Measurements from ENCODE around the gene TRAPPC5. TPM values are rescaled to one million over a fixed set of nuclear protein-coding genes. Genes with fewer than 3 reads are reported as not detected.

The TRAPPC5 gene
- polyA plus RNA-seq, 1 donor (not counting 4 experiments of a cell fraction or from before 2014, with no cell fraction given): 54.8 TPM

DNA sequence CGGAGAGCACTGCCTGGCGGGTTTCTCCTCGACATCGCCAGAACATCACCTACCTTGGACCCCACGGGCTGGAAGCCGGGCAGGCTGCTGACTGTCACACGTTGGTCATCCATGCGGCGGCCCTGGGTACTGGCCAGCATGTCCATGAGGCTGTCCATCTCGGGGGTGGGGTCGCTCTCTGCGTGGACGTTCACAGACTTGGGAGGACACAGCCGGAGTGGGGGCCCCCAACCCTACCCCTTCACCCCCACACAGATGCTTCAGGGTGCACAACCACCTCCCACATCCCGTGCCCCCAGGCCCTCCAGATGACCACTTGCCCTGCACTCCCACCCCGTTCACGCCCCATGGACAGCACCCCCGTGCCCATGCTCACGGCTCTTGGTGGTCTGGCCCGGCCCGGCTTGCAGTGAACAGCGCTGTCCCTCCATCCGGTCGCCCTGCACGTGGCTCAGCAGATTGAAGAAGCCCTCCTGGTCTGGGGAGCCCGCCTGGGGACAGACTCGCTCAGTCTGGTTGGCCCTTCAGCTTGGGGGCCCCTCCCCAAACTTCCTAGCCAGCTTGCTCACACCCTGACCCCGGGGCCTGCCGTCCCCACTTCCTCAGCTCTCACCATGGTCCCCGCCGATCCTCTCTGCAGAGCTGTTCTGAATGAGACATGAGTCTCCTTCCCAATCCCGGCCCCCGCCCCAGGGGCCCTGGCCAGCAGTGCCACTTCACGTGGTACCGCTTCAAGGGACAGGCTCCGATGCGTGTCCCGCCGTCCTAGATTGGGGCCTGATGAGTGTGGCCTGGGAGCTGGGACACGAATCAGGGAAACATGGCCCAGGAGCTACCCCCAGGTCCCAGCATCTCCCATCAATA is 48.1 kb upstream of the TRAPPC5 start:
- no peaks in the 10 kb centered on the region for H4K20me1 ChIP-seq (ENCODE audit: control insufficient read depth, extremely low read depth, insufficient read depth, low read length)
- H3K79me2 ChIP-seq (ENCODE audit: control insufficient read depth, insufficient read depth, low read length): peaks cover 39% of the 10 kb centered on the region
- H3K4me2 ChIP-seq (ENCODE audit: control insufficient read depth, extremely low read depth, insufficient read depth, low read depth, low read length): no peak overlapping the region
- H3K36me3 ChIP-seq (ENCODE audit: control insufficient read depth in 2 of 2, extremely low read depth in 1 of 2, insufficient read depth in 2 of 2, low read length in 2 of 2): peaks cover 0 to 5% of the 10 kb centered on the region in 2 experiments
- DNase-seq (ENCODE audit: low read depth, low spot score) (no peak), FAIRE-seq (no peak)
- peaks cover 15% of the 10 kb centered on the region for H3K4me1 ChIP-seq (ENCODE audit: control insufficient read depth, extremely low read depth, insufficient read depth, low read length)
- no peak overlapping the region for H3K4me3 ChIP-seq (ENCODE audit: control insufficient read depth in 2 of 3, extremely low read depth in 1 of 3, insufficient read depth in 2 of 3, low read depth in 1 of 3, low read length in 3 of 3)
- TF ChIP-seq, protein P1, sequence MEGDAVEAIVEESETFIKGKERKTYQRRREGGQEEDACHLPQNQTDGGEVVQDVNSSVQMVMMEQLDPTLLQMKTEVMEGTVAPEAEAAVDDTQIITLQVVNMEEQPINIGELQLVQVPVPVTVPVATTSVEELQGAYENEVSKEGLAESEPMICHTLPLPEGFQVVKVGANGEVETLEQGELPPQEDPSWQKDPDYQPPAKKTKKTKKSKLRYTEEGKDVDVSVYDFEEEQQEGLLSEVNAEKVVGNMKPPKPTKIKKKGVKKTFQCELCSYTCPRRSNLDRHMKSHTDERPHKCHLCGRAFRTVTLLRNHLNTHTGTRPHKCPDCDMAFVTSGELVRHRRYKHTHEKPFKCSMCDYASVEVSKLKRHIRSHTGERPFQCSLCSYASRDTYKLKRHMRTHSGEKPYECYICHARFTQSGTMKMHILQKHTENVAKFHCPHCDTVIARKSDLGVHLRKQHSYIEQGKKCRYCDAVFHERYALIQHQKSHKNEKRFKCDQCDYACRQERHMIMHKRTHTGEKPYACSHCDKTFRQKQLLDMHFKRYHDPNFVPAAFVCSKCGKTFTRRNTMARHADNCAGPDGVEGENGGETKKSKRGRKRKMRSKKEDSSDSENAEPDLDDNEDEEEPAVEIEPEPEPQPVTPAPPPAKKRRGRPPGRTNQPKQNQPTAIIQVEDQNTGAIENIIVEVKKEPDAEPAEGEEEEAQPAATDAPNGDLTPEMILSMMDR (optimal IDR thresholded peaks at IDR 0.05 in 1 of 3, IDR thresholded peaks at IDR 0.05 in 1 of 3, conservative IDR thresholded peaks at IDR 0.05 in 1 of 3; ENCODE audit: extremely low read depth in 1 of 3, insufficient read depth in 2 of 3, low read length in 3 of 3): no peak
- no peak for TF ChIP-seq EZH2 (IDR thresholded peaks at IDR 0.05; ENCODE audit: low read length)
- no peak overlapping the region for H2AFZ ChIP-seq (ENCODE audit: control insufficient read depth, low read length)
- no peak overlapping the region for H3K27ac ChIP-seq (ENCODE audit: control insufficient read depth, insufficient read depth, low read length)
- H3K27me3 ChIP-seq (ENCODE audit: control insufficient read depth, extremely low read depth, insufficient read depth, low read length): no peaks in the 10 kb centered on the region
- H3K9me3 ChIP-seq (ENCODE audit: control insufficient read depth, low read depth, low read length): no peaks in the 10 kb centered on the region
- H3K9ac ChIP-seq (ENCODE audit: control insufficient read depth, extremely low read depth, insufficient read depth, low read length): no peak overlapping the region
- dilution Hi-C loops (cut with MboI; ENCODE audit: extremely low pct_ligation_motif_present, low sequenced_read_pairs): no loop called here
- H3K9me1 ChIP-seq (ENCODE audit: control insufficient read depth, extremely low read depth, insufficient read depth, low read length): no peaks in the 10 kb centered on the region

DNA sequence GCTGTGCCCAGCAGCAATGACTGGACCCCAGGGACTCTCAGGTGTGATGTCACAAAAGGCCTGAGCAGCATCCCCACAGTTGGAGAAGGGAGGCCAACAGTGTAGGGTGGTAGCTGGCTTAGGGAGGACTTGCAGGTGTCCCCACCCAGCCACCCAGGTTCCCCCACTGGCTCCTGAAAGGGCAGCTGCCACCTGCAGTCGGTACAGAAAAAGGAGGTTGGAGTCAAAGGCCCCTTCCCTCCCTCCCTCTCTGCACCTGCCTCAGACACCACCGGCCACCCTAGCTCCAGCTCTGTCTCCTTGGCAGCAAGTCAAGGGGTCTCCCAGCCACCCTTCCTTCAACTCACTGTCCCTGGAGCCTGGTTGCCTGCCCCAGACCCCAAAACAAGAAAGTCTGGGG is 46.9 kb upstream of the TRAPPC5 start, which contains the start of gene PCP2:
Gene PCP2 (minus strand): TSS at position 22 of the 400 bp plus-strand sequence. CDS start 262 bp downstream, outside the sequence.
- Histone ChIP-seq H3K4me2 (ENCODE audit: control insufficient read depth, extremely low read depth, insufficient read depth, low read depth, low read length) (no peak within 1 kb of the TSS), H3K9ac (ENCODE audit: control insufficient read depth, extremely low read depth, insufficient read depth, low read length) (no peak within 1 kb of the TSS), H2AFZ (ENCODE audit: control insufficient read depth, low read length) (no peak within 1 kb of the TSS), H4K20me1 (ENCODE audit: control insufficient read depth, extremely low read depth, insufficient read depth, low read length) (no peaks in the 10 kb centered on the region), H3K36me3 (ENCODE audit: control insufficient read depth in 2 of 2, extremely low read depth in 1 of 2, insufficient read depth in 2 of 2, low read length in 2 of 2) (peaks cover 0 to 5% of the 10 kb centered on the region in 2 experiments), H3K4me3 (ENCODE audit: control insufficient read depth in 2 of 3, extremely low read depth in 1 of 3, insufficient read depth in 2 of 3, low read depth in 1 of 3, low read length in 3 of 3) (no peak within 1 kb of the TSS), H3K27me3 (ENCODE audit: control insufficient read depth, extremely low read depth, insufficient read depth, low read length) (no peaks in the 10 kb centered on the region), H3K4me1 (ENCODE audit: control insufficient read depth, extremely low read depth, insufficient read depth, low read length) (peaks cover 9% of the 10 kb centered on the region), H3K9me1 (ENCODE audit: control insufficient read depth, extremely low read depth, insufficient read depth, low read length) (no peaks in the 10 kb centered on the region), H3K79me2 (ENCODE audit: control insufficient read depth, insufficient read depth, low read length) (peaks cover 33% of the 10 kb centered on the region), H3K27ac (ENCODE audit: control insufficient read depth, insufficient read depth, low read length) (no peak within 1 kb of the TSS), H3K9me3 (ENCODE audit: control insufficient read depth, low read depth, low read length) (no peaks in the 10 kb centered on the region)
- dilution Hi-C loops (cut with MboI; ENCODE audit: extremely low pct_ligation_motif_present, low sequenced_read_pairs): no loop called here
- no peak for DNase-seq (ENCODE audit: low read depth, low spot score)
- no peak for TF ChIP-seq EZH2 (IDR thresholded peaks at IDR 0.05; ENCODE audit: low read length)
- TF ChIP-seq, protein P1 (optimal IDR thresholded peaks at IDR 0.05 in 1 of 3, IDR thresholded peaks at IDR 0.05 in 1 of 3, conservative IDR thresholded peaks at IDR 0.05 in 1 of 3; ENCODE audit: extremely low read depth in 1 of 3, insufficient read depth in 2 of 3, low read length in 3 of 3): no peak
- FAIRE-seq: no peak

All from keratinocyte (primary cell).